Activated CD8-positive, alpha-beta memory T cell treated with anti-CD3 and anti-CD28 coated beads, Interleukin-2, amount 10 ng/mL, durations not matched to agents 7 days and 5 days (primary cell): ENCODE results near the gene MACROD1. TPM values are rescaled to one million over a fixed set of nuclear protein-coding genes. Genes with fewer than 3 reads are reported as not detected.

Experiments used
- ATAC-seq: fragments of 150-1000 bp; cut with Tn5 transposase; one replicate; pipeline ENCODE4 v1.10.0; 2021; ENCODE audit warnings: moderate library complexity
- CTCF ChIA-PET: fragments of 350-600 bp; sonication (Branson Sonifier 250); formaldehyde crosslinking; loops from one replicate; lab custom pipeline; 2021; ENCODE audit warnings: antibody characterized with exemption; lab: Charles Lee
- DNase-seq: peaks from one replicate; pipeline ENCODE4 v3.0.0-alpha.2; 2020
- H3K27ac Mint-ChIP-seq: one replicate; pipeline ENCODE4 v1.8.0; 2021; ENCODE audit warnings: mild to moderate bottlenecking, mixed read lengths
- H3K27me3 Mint-ChIP-seq: one replicate; pipeline ENCODE4 v1.8.0; 2021; ENCODE audit warnings: mixed read lengths
- H3K36me3 Mint-ChIP-seq: one replicate; pipeline ENCODE4 v1.8.0; 2021; ENCODE audit warnings: mild to moderate bottlenecking, mixed read lengths
- H3K4me1 Mint-ChIP-seq: one replicate; pipeline ENCODE4 v1.8.0; 2021; ENCODE audit warnings: mixed read lengths
- H3K4me3 Mint-ChIP-seq: one replicate; pipeline ENCODE4 v1.8.0; 2021; ENCODE audit warnings: mild to moderate bottlenecking, moderate library complexity, mixed read lengths
- H3K9me3 Mint-ChIP-seq: one replicate; pipeline ENCODE4 v1.8.0; 2022; ENCODE audit warnings: low read depth, mixed read lengths
- total RNA-seq, 2 experiments: library from RNA; stranded (reverse); gene quantifications; one replicate each; pipeline ENCODE4 v1.2.3, GENCODE V29; 2021

The MACROD1 gene
- total RNA-seq, 2 experiments from 2014 or later, result 10.1 to 12.3 TPM

- ATAC-seq (no peak), DNase-seq (no peak)
- Mint-ChIP-seq H3K9me3 (no peaks in the 10 kb centered on the region), H3K27me3 (no peaks in the 10 kb centered on the region), H3K36me3 (no peaks in the 10 kb centered on the region), H3K4me3 (no peak overlapping the region), H3K27ac (no peak overlapping the region), H3K4me1 (peaks cover 6% of the 10 kb centered on the region)
- CTCF ChIA-PET, result no interaction called here
These were observed 73.2 kb downstream of the MACROD1 start for GRCh38 chr11:64092761-64093136.

GRCh38 chr11:64092111-64092760 is 73.7 kb downstream of the MACROD1 start:
- H3K27me3 Mint-ChIP-seq, result no peaks in the 10 kb centered on the region
- no peaks in the 10 kb centered on the region for H3K36me3 Mint-ChIP-seq
- CTCF ChIA-PET, result no interaction called here
- DNase-seq (no peak), ATAC-seq (no peak)
- H3K4me3 Mint-ChIP-seq, result no peak overlapping the region
- peaks cover 6% of the 10 kb centered on the region for H3K4me1 Mint-ChIP-seq
- no peak overlapping the region for H3K27ac Mint-ChIP-seq
- no peaks in the 10 kb centered on the region for H3K9me3 Mint-ChIP-seq

GRCh38 chr11:64090806-64091516 is 75.0 kb downstream of the MACROD1 start:
- no peaks in the 10 kb centered on the region for H3K36me3 Mint-ChIP-seq
- H3K27ac Mint-ChIP-seq, result no peak overlapping the region
- peaks cover 6% of the 10 kb centered on the region for H3K4me1 Mint-ChIP-seq
- no peak overlapping the region for H3K4me3 Mint-ChIP-seq
- H3K9me3 Mint-ChIP-seq, result no peaks in the 10 kb centered on the region
- ATAC-seq (peak; percentile 29), DNase-seq (no peak)
- no peaks in the 10 kb centered on the region for H3K27me3 Mint-ChIP-seq
- CTCF ChIA-PET, result interaction anchor here (1.1 kb wide), 1 partner anchor 62 kb away, joined by 4 read pairs; no protein-coding TSS in a partner anchor

GRCh38 chr11:64089915-64090805 is 75.8 kb downstream of the MACROD1 start:
- no peak overlapping the region for H3K27ac Mint-ChIP-seq
- CTCF ChIA-PET, result interaction anchor here (0.5 to 1.1 kb wide), 2 partner anchors 62 to 155 kb away, joined by 3 to 4 read pairs; no protein-coding TSS in a partner anchor
- H3K36me3 Mint-ChIP-seq, result no peaks in the 10 kb centered on the region

GRCh38 chr11:64089493-64089892 is 76.4 kb downstream of the MACROD1 start:
- no peaks in the 10 kb centered on the region for H3K27me3 Mint-ChIP-seq
- H3K36me3 Mint-ChIP-seq, result no peaks in the 10 kb centered on the region
- H3K4me3 Mint-ChIP-seq, result no peak overlapping the region
- DNase-seq, result no peak
- H3K9me3 Mint-ChIP-seq, result no peaks in the 10 kb centered on the region
- peaks cover 6% of the 10 kb centered on the region for H3K4me1 Mint-ChIP-seq
- CTCF ChIA-PET, result no interaction called here
- ATAC-seq, result no peak
- H3K27ac Mint-ChIP-seq, result no peak overlapping the region

More at GRCh38 chr11:64089915-64090805, 75.8 kb downstream of the MACROD1 start:
- DNase-seq (no peak), ATAC-seq (no peak)
- H3K27me3 Mint-ChIP-seq, result no peaks in the 10 kb centered on the region
- no peaks in the 10 kb centered on the region for H3K9me3 Mint-ChIP-seq
- H3K4me3 Mint-ChIP-seq, result no peak overlapping the region
- peaks cover 6% of the 10 kb centered on the region for H3K4me1 Mint-ChIP-seq

- Mint-ChIP-seq H3K27ac (no peak overlapping the region), H3K9me3 (no peaks in the 10 kb centered on the region), H3K36me3 (no peaks in the 10 kb centered on the region), H3K27me3 (no peaks in the 10 kb centered on the region), H3K4me1 (peaks cover 6% of the 10 kb centered on the region), H3K4me3 (no peak overlapping the region)
- CTCF ChIA-PET, result no interaction called here
- ATAC-seq (no peak), DNase-seq (no peak)
These were observed 76.9 kb downstream of the MACROD1 start for GRCh38 chr11:64089027-64089360.

- ATAC-seq (no peak), DNase-seq (no peak)
- H3K4me3 Mint-ChIP-seq, result no peak overlapping the region
- CTCF ChIA-PET, result no interaction called here
- H3K9me3 Mint-ChIP-seq, result no peaks in the 10 kb centered on the region
- no peak overlapping the region for H3K27ac Mint-ChIP-seq
- H3K4me1 Mint-ChIP-seq, result peaks cover 6% of the 10 kb centered on the region
- H3K36me3 Mint-ChIP-seq, result no peaks in the 10 kb centered on the region
- H3K27me3 Mint-ChIP-seq, result no peaks in the 10 kb centered on the region
These were observed 77.5 kb downstream of the MACROD1 start for GRCh38 chr11:64088162-64089026.

- no peaks in the 10 kb centered on the region for H3K9me3 Mint-ChIP-seq
- H3K27ac Mint-ChIP-seq, result no peak overlapping the region
- H3K4me1 Mint-ChIP-seq, result peaks cover 6% of the 10 kb centered on the region
- H3K4me3 Mint-ChIP-seq, result no peak overlapping the region
- no peak for DNase-seq
- no peaks in the 10 kb centered on the region for H3K36me3 Mint-ChIP-seq
- no peaks in the 10 kb centered on the region for H3K27me3 Mint-ChIP-seq
- CTCF ChIA-PET, result no interaction called here
- no peak for ATAC-seq
These were observed 79.4 kb downstream of the MACROD1 start for GRCh38 chr11:64086258-64087123.

GRCh38 chr11:64085906-64086257 is 80.0 kb downstream of the MACROD1 start:
- Mint-ChIP-seq H3K27ac (no peak overlapping the region), H3K27me3 (no peaks in the 10 kb centered on the region), H3K4me3 (no peak overlapping the region), H3K4me1 (peaks cover 4% of the 10 kb centered on the region), H3K36me3 (no peaks in the 10 kb centered on the region), H3K9me3 (no peaks in the 10 kb centered on the region)
- CTCF ChIA-PET, result no interaction called here
- ATAC-seq (no peak), DNase-seq (no peak)

GRCh38 chr11:64084951-64085710 is 80.8 kb downstream of the MACROD1 start:
- H3K27me3 Mint-ChIP-seq, result no peaks in the 10 kb centered on the region
- H3K9me3 Mint-ChIP-seq, result no peaks in the 10 kb centered on the region
- H3K36me3 Mint-ChIP-seq, result no peaks in the 10 kb centered on the region
- DNase-seq (no peak), ATAC-seq (no peak)
- H3K4me3 Mint-ChIP-seq, result no peak overlapping the region
- CTCF ChIA-PET, result no interaction called here
- H3K27ac Mint-ChIP-seq, result no peak overlapping the region
- H3K4me1 Mint-ChIP-seq, result peaks cover 2% of the 10 kb centered on the region

- no peaks in the 10 kb centered on the region for H3K36me3 Mint-ChIP-seq
- CTCF ChIA-PET, result no interaction called here
- ATAC-seq, result no peak
- no peaks in the 10 kb centered on the region for H3K27me3 Mint-ChIP-seq
- H3K4me1 Mint-ChIP-seq, result no peaks in the 10 kb centered on the region
- no peak for DNase-seq
- no peak overlapping the region for H3K27ac Mint-ChIP-seq
- no peaks in the 10 kb centered on the region for H3K9me3 Mint-ChIP-seq
- no peak overlapping the region for H3K4me3 Mint-ChIP-seq
These were observed 81.6 kb downstream of the MACROD1 start for GRCh38 chr11:64084146-64084950.
